GM19397 (cell line): ENCODE results near the gene GRIN2D.

ENCODE experiments used
- ATAC-seq: cut with Tn5 transposase; IDR thresholded peaks from one replicate; pipeline ENCODE4 v1.9.1; 2021; ENCODE audit warnings: mild to moderate bottlenecking, moderate library complexity; ENCODE audit not compliant: unreplicated experiment

The GRIN2D gene

GRCh38 chr19:48396824-48397176 lies 3.3 kb downstream of the GRIN2D start:
- ATAC-seq, result no peak

GRCh38 chr19:48397263-48398101 lies 4.0 kb downstream of the GRIN2D start:
- ATAC-seq, result no peak

- no peak for ATAC-seq
Measured at GRCh38 chr19:48398102-48398374, 4.6 kb downstream of the GRIN2D start.

- peak; percentile 69 for ATAC-seq
Measured at GRCh38 chr19:48398375-48399235, 5.1 kb downstream of the GRIN2D start.

- ATAC-seq, result no peak
Measured at GRCh38 chr19:48400018-48400742, 6.7 kb downstream of the GRIN2D start.

GRCh38 chr19:48401287-48401686 lies 7.8 kb downstream of the GRIN2D start:
- no peak for ATAC-seq

GRCh38 chr19:48403606-48404005 lies 10.1 kb downstream of the GRIN2D start:
- no peak for ATAC-seq

GRCh38 chr19:48405010-48405659 lies 11.7 kb downstream of the GRIN2D start:
- ATAC-seq, result no peak

- ATAC-seq, result no peak
Measured at GRCh38 chr19:48405850-48406249, 12.4 kb downstream of the GRIN2D start.

- ATAC-seq, result no peak
Measured at GRCh38 chr19:48413879-48414587, 20.6 kb downstream of the GRIN2D start.

GRCh38 chr19:48415395-48415794 lies 21.9 kb downstream of the GRIN2D start:
- ATAC-seq, result no peak

- no peak for ATAC-seq
Measured at GRCh38 chr19:48415806-48416221, 22.3 kb downstream of the GRIN2D start.

- ATAC-seq, result no peak
Measured at GRCh38 chr19:48417421-48417820, 24.0 kb downstream of the GRIN2D start.

- ATAC-seq, result no peak
Measured at GRCh38 chr19:48418317-48419064, 25.0 kb downstream of the GRIN2D start.

- ATAC-seq, result peak; percentile 72
Measured at GRCh38 chr19:48419158-48419920, 25.9 kb downstream of the GRIN2D start.

- ATAC-seq, result no peak
Measured at GRCh38 chr19:48421548-48421947, 28.1 kb downstream of the GRIN2D start.

- ATAC-seq, result no peak
Measured at GRCh38 chr19:48424694-48425219, 31.3 kb downstream of the GRIN2D start.

GRCh38 chr19:48428670-48429069 lies 35.2 kb downstream of the GRIN2D start:
- ATAC-seq, result no peak

- ATAC-seq, result no peak
Measured at GRCh38 chr19:48433337-48433736, 39.9 kb downstream of the GRIN2D start.
